Peyer's patch (tissue), 4 donors: ENCODE measurements around the gene ZSWIM3.

Experiments
- CTCF ChIP-seq, 6 experiments: fragments of 450-650 bp in 4 of 6; fragments of 200-600 bp in 2 of 6; sonication (generic) in 1 of 6; IDR thresholded peaks; one replicate each; pipeline ENCODE4 v1.5.1; 2017 to 2019; ENCODE audit warnings: antibody characterized with exemption in 6 of 6, mild to moderate bottlenecking in 3 of 6, moderate library complexity in 1 of 6
- POLR2A ChIP-seq, 2 donors: fragments of 450-650 bp; IDR thresholded peaks; one replicate each; pipeline ENCODE4 v1.5.1; 2017; ENCODE audit warnings: antibody characterized with exemption in 2 of 2, mild to moderate bottlenecking in 2 of 2, moderate library complexity in 2 of 2

- TF ChIP-seq POLR2A (IDR thresholded peaks at IDR 0.05) (no peak), CTCF (IDR thresholded peaks at IDR 0.05) (no peak)
Observed at GRCh38 chr20:45918182-45918737, 60.8 kb downstream of the ZSWIM3 start.
